ENCODE results near the gene SHISA7. TPM values are rescaled to one million over a fixed set of nuclear protein-coding genes. Genes with fewer than 3 reads are reported as not detected.

Gene SHISA7
- total RNA-seq, 2 experiments from 2014 or later: not detected

DNA sequence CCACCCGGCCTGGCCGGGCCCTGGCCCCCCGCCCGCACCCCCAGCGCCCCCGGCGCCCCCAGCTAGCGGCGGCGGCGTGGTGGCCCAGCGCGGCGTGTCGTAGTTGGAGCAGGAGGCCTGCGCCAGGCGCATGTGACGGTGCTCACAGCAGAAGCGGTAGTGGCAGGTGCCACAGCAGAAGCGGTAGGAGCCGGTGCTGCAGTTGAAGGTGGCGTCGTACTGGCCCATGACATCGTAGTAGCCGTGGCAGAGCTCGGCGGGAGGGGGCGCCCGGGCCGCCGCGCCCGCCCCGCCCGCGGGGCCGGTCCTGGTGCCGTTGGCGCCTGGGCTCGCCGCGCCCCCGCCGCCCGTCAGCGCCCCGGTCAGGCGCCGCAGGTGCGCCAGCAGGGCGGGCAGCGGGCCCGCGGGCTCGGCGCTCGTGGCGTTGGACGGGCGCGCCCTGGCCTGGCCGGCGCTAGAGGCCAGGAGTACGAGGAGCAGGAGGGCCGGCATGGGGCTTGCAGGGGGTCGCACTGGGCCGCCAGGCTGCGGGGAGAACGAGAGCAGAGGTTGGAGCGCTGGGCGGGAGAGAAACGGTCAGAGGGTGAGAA is 633 bp downstream of the SHISA7 start:
- no peak overlapping the region for H3K4me2 ChIP-seq (ENCODE audit: low read length)
- H3K36me3 ChIP-seq (ENCODE audit: insufficient read depth, low read length): no peaks in the 10 kb centered on the region
- CTCF ChIA-PET (ENCODE audit: unreplicated experiment): no interaction called here
- POLR2A ChIA-PET: no interaction called here
- TF ChIP-seq EZH2phosphoT487 (IDR thresholded peaks at IDR 0.05; ENCODE audit: borderline replicate concordance, low read depth, low read length): no peak
- no peaks in the 10 kb centered on the region for H3K4me1 ChIP-seq (ENCODE audit: insufficient read depth, low read length, poor library complexity, severe bottlenecking)
- H3K9me3 ChIP-seq (ENCODE audit: low read length): no peaks in the 10 kb centered on the region
- H3K9me2 ChIP-seq (ENCODE audit: insufficient read depth, low read length): no peaks in the 10 kb centered on the region
- H2AFZ ChIP-seq (ENCODE audit: low read length): no peak overlapping the region
- intact Hi-C loops (cut with micrococcal nuclease; ENCODE audit: unreplicated experiment): no loop called here
- no peak overlapping the region for H3K4me3 ChIP-seq (ENCODE audit: low read depth, low read length, poor library complexity, severe bottlenecking)
- no peak overlapping the region for H3K27ac ChIP-seq (ENCODE audit: low read depth, low read length, poor library complexity, severe bottlenecking)
- no TSS peak for BruUV-seq (replicated peaks)
- DNase-seq (ENCODE audit: low spot score): no peak
- H4K20me1 ChIP-seq (ENCODE audit: insufficient read depth, low read length): no peaks in the 10 kb centered on the region
- H3K79me2 ChIP-seq (ENCODE audit: insufficient read depth, low read depth, low read length): no peaks in the 10 kb centered on the region

DNA sequence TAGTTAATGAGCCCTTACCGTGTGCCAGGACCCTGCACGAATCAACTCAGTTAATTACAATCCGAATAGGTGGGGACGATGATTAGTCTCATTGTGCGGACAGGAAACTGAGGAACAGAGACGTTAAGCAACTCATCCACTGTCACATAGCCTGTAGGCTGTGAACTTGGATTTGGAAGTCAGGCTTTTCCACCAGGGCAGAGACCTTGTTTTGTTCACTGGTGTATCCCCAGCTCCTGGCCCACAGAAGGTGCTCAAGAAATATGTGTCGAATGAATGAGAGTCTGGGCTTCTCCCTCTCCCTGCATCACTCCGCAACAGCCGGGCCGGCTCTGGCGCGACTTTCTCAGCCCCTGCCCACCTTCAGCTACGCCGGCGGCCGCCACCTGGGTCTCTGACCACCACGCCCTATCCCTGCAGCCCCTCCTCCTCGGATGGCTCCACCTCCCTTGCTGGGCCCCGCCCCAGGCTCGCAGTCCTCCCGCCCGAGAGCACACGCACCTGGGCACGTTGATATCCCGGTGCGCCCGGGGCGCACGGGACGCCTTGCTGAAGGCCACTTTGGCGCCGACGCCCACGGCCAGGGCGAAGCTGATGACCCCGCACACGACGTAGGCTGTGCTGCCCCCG is 1.3 kb downstream of the SHISA7 start:
- Histone ChIP-seq H3K27ac (ENCODE audit: low read depth, low read length, poor library complexity, severe bottlenecking) (no peak overlapping the region), H2AFZ (ENCODE audit: low read length) (no peak overlapping the region), H3K9me2 (ENCODE audit: insufficient read depth, low read length) (no peaks in the 10 kb centered on the region), H3K79me2 (ENCODE audit: insufficient read depth, low read depth, low read length) (no peaks in the 10 kb centered on the region), H3K36me3 (ENCODE audit: insufficient read depth, low read length) (no peaks in the 10 kb centered on the region), H3K4me3 (ENCODE audit: low read depth, low read length, poor library complexity, severe bottlenecking) (no peak overlapping the region), H3K9me3 (ENCODE audit: low read length) (no peaks in the 10 kb centered on the region), H4K20me1 (ENCODE audit: insufficient read depth, low read length) (no peaks in the 10 kb centered on the region), H3K4me1 (ENCODE audit: insufficient read depth, low read length, poor library complexity, severe bottlenecking) (no peaks in the 10 kb centered on the region), H3K4me2 (ENCODE audit: low read length) (no peak overlapping the region)
- no TSS peak for BruUV-seq (replicated peaks)
- POLR2A ChIA-PET: no interaction called here
- CTCF ChIA-PET (ENCODE audit: unreplicated experiment): no interaction called here
- intact Hi-C loops (cut with micrococcal nuclease; ENCODE audit: unreplicated experiment): no loop called here
- no peak for DNase-seq (ENCODE audit: low spot score)
- TF ChIP-seq, protein P1, sequence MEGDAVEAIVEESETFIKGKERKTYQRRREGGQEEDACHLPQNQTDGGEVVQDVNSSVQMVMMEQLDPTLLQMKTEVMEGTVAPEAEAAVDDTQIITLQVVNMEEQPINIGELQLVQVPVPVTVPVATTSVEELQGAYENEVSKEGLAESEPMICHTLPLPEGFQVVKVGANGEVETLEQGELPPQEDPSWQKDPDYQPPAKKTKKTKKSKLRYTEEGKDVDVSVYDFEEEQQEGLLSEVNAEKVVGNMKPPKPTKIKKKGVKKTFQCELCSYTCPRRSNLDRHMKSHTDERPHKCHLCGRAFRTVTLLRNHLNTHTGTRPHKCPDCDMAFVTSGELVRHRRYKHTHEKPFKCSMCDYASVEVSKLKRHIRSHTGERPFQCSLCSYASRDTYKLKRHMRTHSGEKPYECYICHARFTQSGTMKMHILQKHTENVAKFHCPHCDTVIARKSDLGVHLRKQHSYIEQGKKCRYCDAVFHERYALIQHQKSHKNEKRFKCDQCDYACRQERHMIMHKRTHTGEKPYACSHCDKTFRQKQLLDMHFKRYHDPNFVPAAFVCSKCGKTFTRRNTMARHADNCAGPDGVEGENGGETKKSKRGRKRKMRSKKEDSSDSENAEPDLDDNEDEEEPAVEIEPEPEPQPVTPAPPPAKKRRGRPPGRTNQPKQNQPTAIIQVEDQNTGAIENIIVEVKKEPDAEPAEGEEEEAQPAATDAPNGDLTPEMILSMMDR (conservative IDR thresholded peaks at IDR 0.05; ENCODE audit: low read length): no peak
- 0 out of 2 replicates have a peak, but pooled peaks have one; percentile 68 for TF ChIP-seq EZH2phosphoT487 (IDR thresholded peaks at IDR 0.05; ENCODE audit: borderline replicate concordance, low read depth, low read length)

DNA sequence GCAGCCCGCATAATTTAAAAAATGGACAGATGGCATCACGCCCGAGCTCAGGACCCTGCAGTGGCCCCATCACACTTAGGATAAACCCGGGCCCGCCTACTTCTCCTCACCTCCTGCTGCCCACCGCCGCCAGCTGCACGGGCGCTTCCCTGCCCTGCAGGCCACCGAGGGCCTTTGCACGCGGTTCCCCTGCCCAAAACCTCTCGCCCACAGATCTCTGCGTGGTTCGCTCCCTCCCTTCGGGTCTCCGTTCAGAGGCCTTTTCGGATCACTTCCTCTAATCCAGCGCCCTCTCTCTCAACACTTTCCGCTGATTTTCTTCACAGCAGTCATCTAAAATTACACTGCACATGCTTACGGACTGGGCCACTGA is 1.8 kb downstream of the SHISA7 start:
- no peak overlapping the region for H3K27ac ChIP-seq (ENCODE audit: low read depth, low read length, poor library complexity, severe bottlenecking)
- no peak overlapping the region for H2AFZ ChIP-seq (ENCODE audit: low read length)
- no peaks in the 10 kb centered on the region for H3K9me3 ChIP-seq (ENCODE audit: low read length)
- H3K9me2 ChIP-seq (ENCODE audit: insufficient read depth, low read length): no peaks in the 10 kb centered on the region
- H3K4me2 ChIP-seq (ENCODE audit: low read length): no peak overlapping the region
- H3K79me2 ChIP-seq (ENCODE audit: insufficient read depth, low read depth, low read length): no peaks in the 10 kb centered on the region
- ChIA-PET CTCF (ENCODE audit: unreplicated experiment) (no interaction called here), POLR2A (no interaction called here)
- TF ChIP-seq EZH2phosphoT487 (IDR thresholded peaks at IDR 0.05; ENCODE audit: borderline replicate concordance, low read depth, low read length): no peak
- TF ChIP-seq, protein P1 (conservative IDR thresholded peaks at IDR 0.05; ENCODE audit: low read length): no peak
- H3K36me3 ChIP-seq (ENCODE audit: insufficient read depth, low read length): no peaks in the 10 kb centered on the region
- H3K4me1 ChIP-seq (ENCODE audit: insufficient read depth, low read length, poor library complexity, severe bottlenecking): no peaks in the 10 kb centered on the region
- H4K20me1 ChIP-seq (ENCODE audit: insufficient read depth, low read length): no peaks in the 10 kb centered on the region
- intact Hi-C loops (cut with micrococcal nuclease; ENCODE audit: unreplicated experiment): no loop called here
- DNase-seq (ENCODE audit: low spot score): no peak
- BruUV-seq (replicated peaks): no TSS peak
- H3K4me3 ChIP-seq (ENCODE audit: low read depth, low read length, poor library complexity, severe bottlenecking): no peak overlapping the region
